Keratinocyte (primary cell): ENCODE data around the gene LPGAT1. TPM values are rescaled to one million over a fixed set of nuclear protein-coding genes. Genes with fewer than 3 reads are reported as not detected.

Experiments used
- DNase-seq: peaks from one replicate; pipeline ENCODE4 v3.0.0-alpha.2; 2011; ENCODE audit warnings: low read depth, missing footprints, low spot score
- FAIRE-seq: peaks from 2 replicates; lab custom pipeline; 2011; peaks lifted over from hg19 to GRCh38; lab: Jason Lieb, UNC
- H2AFZ ChIP-seq: 2 replicates; pipeline ENCODE4 v1.6.0; 2012; ENCODE audit warnings: low read length, control low read depth, inconsistent platforms; ENCODE audit not compliant: control insufficient read depth
- H3K27ac ChIP-seq: 2 replicates; pipeline ENCODE4 v1.5.1; 2011; ENCODE audit warnings: low read length; ENCODE audit not compliant: control insufficient read depth, insufficient read depth
- H3K27me3 ChIP-seq: 3 replicates; pipeline ENCODE4 v1.6.0; 2011; ENCODE audit warnings: low read length; ENCODE audit not compliant: control insufficient read depth, insufficient read depth; ENCODE audit errors: extremely low read depth
- H3K36me3 ChIP-seq, 2 experiments: 2 replicates in 1 of 2; 3 replicates in 1 of 2; pipeline ENCODE4 v1.5.1; 2011; ENCODE audit warnings: low read length in 2 of 2, mild to moderate bottlenecking in 1 of 2; ENCODE audit not compliant: control insufficient read depth in 2 of 2, insufficient read depth in 2 of 2; ENCODE audit errors: extremely low read depth in 1 of 2
- H3K4me1 ChIP-seq: 3 replicates; pipeline ENCODE4 v1.5.1; 2011; ENCODE audit warnings: low read length; ENCODE audit not compliant: control insufficient read depth, insufficient read depth; ENCODE audit errors: extremely low read depth
- H3K4me2 ChIP-seq: 3 replicates; pipeline ENCODE4 v1.6.0; 2011; ENCODE audit warnings: low read depth, low read length; ENCODE audit not compliant: control insufficient read depth, insufficient read depth; ENCODE audit errors: extremely low read depth
- H3K4me3 ChIP-seq, 3 experiments: fragments of 200-600 bp in 1 of 3; sonication (generic) in 1 of 3; 2 replicates in 2 of 3; 3 replicates in 1 of 3; pipeline ENCODE4 v1.5.1; 2011 to 2016; ENCODE audit warnings: low read length in 3 of 3, mild to moderate bottlenecking in 3 of 3, control low read depth in 2 of 3, inconsistent platforms in 1 of 3, low read depth in 1 of 3, mixed read lengths in 1 of 3, mixed run types in 1 of 3, moderate library complexity in 1 of 3; ENCODE audit not compliant: control insufficient read depth in 2 of 3, insufficient read depth in 2 of 3; ENCODE audit errors: extremely low read depth in 1 of 3
- H3K79me2 ChIP-seq: 2 replicates; pipeline ENCODE4 v1.6.0; 2012; ENCODE audit warnings: low read length; ENCODE audit not compliant: control insufficient read depth, insufficient read depth
- H3K9ac ChIP-seq: 3 replicates; pipeline ENCODE4 v1.6.0; 2011; ENCODE audit warnings: low read length; ENCODE audit not compliant: control insufficient read depth, insufficient read depth; ENCODE audit errors: extremely low read depth
- H3K9me1 ChIP-seq: 3 replicates; pipeline ENCODE4 v1.6.0; 2011; ENCODE audit warnings: low read length; ENCODE audit not compliant: control insufficient read depth, insufficient read depth; ENCODE audit errors: extremely low read depth
- H3K9me3 ChIP-seq: 2 replicates; pipeline ENCODE4 v1.5.1; 2012; ENCODE audit warnings: low read depth, low read length; ENCODE audit not compliant: control insufficient read depth
- H4K20me1 ChIP-seq: 3 replicates; pipeline ENCODE4 v1.6.0; 2011; ENCODE audit warnings: low read length; ENCODE audit not compliant: control insufficient read depth, insufficient read depth; ENCODE audit errors: extremely low read depth
- CTCF ChIP-seq, 3 experiments: IDR thresholded peaks in 1 of 3; conservative IDR thresholded peaks in 1 of 3; optimal IDR thresholded peaks in 1 of 3; 2 replicates in 2 of 3; 3 replicates in 1 of 3; pipeline versions ENCODE3 to v1.5.1; 2011; ENCODE audit warnings: low read length in 3 of 3, mild to moderate bottlenecking in 3 of 3, moderate library complexity in 2 of 3, control low read depth in 1 of 3, inconsistent platforms in 1 of 3; ENCODE audit not compliant: insufficient read depth in 2 of 3; ENCODE audit errors: extremely low read depth in 1 of 3
- EZH2 ChIP-seq: IDR thresholded peaks from one replicate; pipeline ENCODE4 v1.6.1; 2012; ENCODE audit warnings: inconsistent platforms, mild to moderate bottlenecking, low read length, moderate library complexity
- dilution Hi-C: fragments of 300-500 bp; cut with MboI; formaldehyde crosslinking; loops from one replicate; pipeline ENCODE4 v1.7.0; 2020; ENCODE audit warnings: low sequenced_read_pairs; ENCODE audit not compliant: extremely low pct_ligation_motif_present
- polyA minus RNA-seq, 3 experiments: library from RNA; depleted of rRNA, polyadenylated mRNA; stranded (reverse); fragments of >200 nt; gene quantifications; 1 replicate in 1 of 3; 2 replicates in 1 of 3; 3 replicates in 1 of 3; pipeline ENCODE4 v1.2.3, GENCODE V29; 2011
- polyA plus RNA-seq, 5 experiments: library from polyadenylated mRNA; depleted of rRNA in 3 of 5; stranded (reverse) in 3 of 5; stranded (forward) in 1 of 5; unstranded in 1 of 5; fragments of >200 nt; gene quantifications; 1 replicate in 1 of 5; 2 replicates in 3 of 5; 3 replicates in 1 of 5; pipeline versions ENCODE4 v1.2.1 to v1.2.3, GENCODE V29; 2011 to 2012; ENCODE audit warnings: missing spikeins in 2 of 5, low read depth in 1 of 5, low replicate concordance in 1 of 5

The LPGAT1 gene
- 7.4 to 14.7 TPM (median 11.2 TPM) in 3 replicates for polyA plus RNA-seq
- polyA plus RNA-seq (2011; ENCODE audit: low read depth): 5.4 TPM
- polyA plus RNA-seq (2011; cell fraction: cytosol; rRNA removed): 5.9 and 9.3 TPM in 2 replicates
- polyA plus RNA-seq (2011; cell fraction: nucleus; rRNA removed): 7.9 and 10.3 TPM in 2 replicates
- 3.4 and 12.2 TPM in 2 replicates for polyA plus RNA-seq (2012; ENCODE audit: low replicate concordance)
- polyA minus RNA-seq: 5.6 to 18.5 TPM (median 8.3 TPM) in 3 replicates
- 34.3 TPM for polyA minus RNA-seq (2011; cell fraction: cytosol; rRNA and poly(A)+ RNA removed)
- polyA minus RNA-seq (2011; cell fraction: nucleus; rRNA and poly(A)+ RNA removed): 18.4 and 21.7 TPM in 2 replicates

GRCh38 chr1:211830328-211831142, at the start of gene LPGAT1:
TSS of gene LPGAT1 (minus strand) at chr1:211830763. CDS start at chr1:211829296, 1,467 bp downstream.
- DNase-seq (no peak), FAIRE-seq (no peak)
- TF ChIP-seq CTCF (optimal IDR thresholded peaks at IDR 0.05 in 1 of 3, IDR thresholded peaks at IDR 0.05 in 1 of 3, conservative IDR thresholded peaks at IDR 0.05 in 1 of 3; ENCODE audit: extremely low read depth in 1 of 3, insufficient read depth in 2 of 3, low read length in 3 of 3) (peak in 2 of 3 experiments; percentile 66 to 77), EZH2 (no peak)
- dilution Hi-C loops: no loop called here
- Histone ChIP-seq H3K4me2 (peak within 1 kb of the TSS; percentile 88), H3K36me3 (no peaks in the 10 kb centered on the region), H3K4me1 (peaks cover 13% of the 10 kb centered on the region), H3K27ac (peak within 1 kb of the TSS; percentile 51), H3K9me1 (no peaks in the 10 kb centered on the region), H3K9me3 (no peaks in the 10 kb centered on the region), H3K79me2 (peaks cover 5% of the 10 kb centered on the region), H4K20me1 (no peaks in the 10 kb centered on the region), H3K4me3 (peak within 1 kb of the TSS; percentile 45 to 79 (median 73)), H2AFZ (peak within 1 kb of the TSS; percentile 97), H3K27me3 (no peaks in the 10 kb centered on the region), H3K9ac (peak within 1 kb of the TSS; percentile 80)

DNA sequence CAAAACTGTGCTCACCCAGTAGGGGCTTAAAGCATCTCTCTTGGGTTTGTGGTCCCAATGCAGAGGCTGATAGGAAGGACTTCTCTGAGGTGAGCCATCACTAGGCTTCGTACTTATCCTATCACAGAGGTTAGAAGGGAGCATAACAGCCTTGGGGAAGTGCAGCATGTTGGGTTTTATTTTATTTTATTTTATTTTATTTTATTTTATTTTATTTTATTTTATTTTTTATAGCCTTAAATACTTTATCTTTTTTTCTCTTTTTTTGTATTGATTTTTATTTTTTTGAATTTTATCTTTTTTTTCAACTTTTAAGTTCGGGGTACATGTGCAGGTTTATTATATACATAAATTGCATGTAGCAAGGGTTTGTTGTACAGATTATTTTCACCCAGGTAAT, 48.9 kb upstream of the LPGAT1 start:
- no peak for FAIRE-seq
- Histone ChIP-seq H3K4me1 (no peaks in the 10 kb centered on the region), H3K4me3 (no peak overlapping the region), H3K27me3 (no peaks in the 10 kb centered on the region), H2AFZ (no peak overlapping the region), H3K9me3 (no peaks in the 10 kb centered on the region), H3K27ac (no peak overlapping the region), H3K9ac (no peak overlapping the region), H3K9me1 (no peaks in the 10 kb centered on the region), H4K20me1 (no peaks in the 10 kb centered on the region), H3K79me2 (no peaks in the 10 kb centered on the region), H3K4me2 (no peak overlapping the region), H3K36me3 (no peaks in the 10 kb centered on the region)
- dilution Hi-C loops: no loop called here
- DNase-seq: no peak
- TF ChIP-seq EZH2: no peak
- TF ChIP-seq CTCF (optimal IDR thresholded peaks at IDR 0.05 in 1 of 3, IDR thresholded peaks at IDR 0.05 in 1 of 3, conservative IDR thresholded peaks at IDR 0.05 in 1 of 3; ENCODE audit: extremely low read depth in 1 of 3, insufficient read depth in 2 of 3, low read length in 3 of 3): no peak
